ENCODE measurements around the gene CASTOR1.

Gene CASTOR1

DNA sequence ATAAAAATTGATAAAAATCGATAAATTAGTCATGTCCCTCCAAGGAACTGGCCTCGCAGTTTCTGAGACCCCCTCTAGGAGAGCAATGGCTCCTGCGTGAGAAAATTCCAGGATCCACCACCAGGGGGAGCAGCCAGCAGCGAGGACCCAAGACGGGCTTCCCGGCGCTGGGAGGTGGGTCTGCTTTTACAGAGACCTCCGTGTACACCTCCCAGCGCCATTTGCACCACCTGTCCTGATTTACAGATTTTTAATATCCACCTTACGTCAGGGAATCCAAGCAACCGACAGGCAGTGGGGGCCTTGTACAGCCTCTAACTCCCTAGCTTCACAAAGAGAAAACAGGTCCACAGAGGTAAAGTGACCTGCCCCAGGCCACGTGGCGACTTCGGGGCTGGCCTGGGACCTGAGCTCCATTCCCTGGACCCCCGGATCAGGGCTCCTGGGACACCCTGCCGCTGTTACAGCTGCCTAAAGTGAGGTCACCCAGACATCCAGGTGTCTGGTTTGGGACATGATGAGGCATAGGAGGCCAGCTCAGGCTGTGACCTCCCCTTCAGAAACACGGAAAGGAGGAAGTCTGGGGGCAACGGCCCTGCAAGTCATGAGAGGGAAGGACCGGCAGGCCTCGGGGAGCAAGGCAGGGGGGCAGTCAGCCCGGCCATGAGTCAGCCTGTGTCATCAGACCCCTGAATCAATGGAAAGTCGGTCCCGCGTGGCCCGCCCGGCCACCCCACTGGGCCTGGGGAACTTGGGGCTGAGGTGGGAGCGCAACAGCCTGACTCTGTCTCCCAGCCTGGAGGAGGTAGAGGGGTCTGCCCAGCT is 26.2 kb downstream of the CASTOR1 start:
- DNase-seq = peak; percentile 51

DNA sequence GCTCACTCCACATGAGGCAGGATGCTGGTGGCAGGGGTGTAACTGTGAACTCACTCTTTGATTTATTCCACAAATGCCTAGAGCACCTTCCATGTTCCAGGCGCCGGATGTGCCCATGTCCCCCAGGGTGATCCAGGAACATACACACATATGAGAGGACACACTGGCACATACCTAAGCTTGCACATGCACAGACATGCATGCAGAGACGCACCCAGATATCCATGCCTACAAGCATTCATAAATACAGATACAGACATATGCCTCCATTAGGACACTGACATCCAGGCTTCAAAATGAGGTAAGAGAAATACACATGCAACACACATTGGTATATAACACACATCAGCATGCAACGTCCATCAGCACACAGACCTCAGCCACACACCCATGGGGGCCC is 27.2 kb downstream of the CASTOR1 start:
- no peak for DNase-seq

- no peak for DNase-seq
Observed at GRCh38 chr22:30261134-30261533, 28.2 kb downstream of the CASTOR1 start.

GRCh38 chr22:30260682-30261081 is 28.6 kb downstream of the CASTOR1 start:
- no peak for DNase-seq

DNA sequence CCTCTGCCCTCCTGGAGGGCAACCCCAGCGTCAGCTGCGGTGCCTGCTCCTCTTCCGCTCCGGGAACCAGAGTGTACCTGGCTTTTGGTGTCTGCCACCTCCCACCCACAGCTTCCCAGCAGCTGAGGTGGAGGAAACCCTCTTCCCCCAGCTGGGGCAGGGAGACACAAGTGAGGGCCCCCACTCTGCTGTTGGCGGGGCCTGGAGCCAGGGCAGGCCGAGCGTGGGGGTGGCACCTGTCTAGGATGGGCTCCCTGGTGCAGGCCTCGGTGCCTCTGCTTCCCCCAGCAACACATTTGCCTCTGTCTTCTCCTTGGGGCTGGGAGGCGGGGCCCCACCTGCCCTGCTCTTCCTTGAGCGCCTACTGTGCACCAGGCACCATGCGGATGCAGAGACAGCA is 29.0 kb downstream of the CASTOR1 start:
- no peak for DNase-seq

GRCh38 chr22:30254314-30254713 is 35.0 kb downstream of the CASTOR1 start:
- DNase-seq = no peak

DNA sequence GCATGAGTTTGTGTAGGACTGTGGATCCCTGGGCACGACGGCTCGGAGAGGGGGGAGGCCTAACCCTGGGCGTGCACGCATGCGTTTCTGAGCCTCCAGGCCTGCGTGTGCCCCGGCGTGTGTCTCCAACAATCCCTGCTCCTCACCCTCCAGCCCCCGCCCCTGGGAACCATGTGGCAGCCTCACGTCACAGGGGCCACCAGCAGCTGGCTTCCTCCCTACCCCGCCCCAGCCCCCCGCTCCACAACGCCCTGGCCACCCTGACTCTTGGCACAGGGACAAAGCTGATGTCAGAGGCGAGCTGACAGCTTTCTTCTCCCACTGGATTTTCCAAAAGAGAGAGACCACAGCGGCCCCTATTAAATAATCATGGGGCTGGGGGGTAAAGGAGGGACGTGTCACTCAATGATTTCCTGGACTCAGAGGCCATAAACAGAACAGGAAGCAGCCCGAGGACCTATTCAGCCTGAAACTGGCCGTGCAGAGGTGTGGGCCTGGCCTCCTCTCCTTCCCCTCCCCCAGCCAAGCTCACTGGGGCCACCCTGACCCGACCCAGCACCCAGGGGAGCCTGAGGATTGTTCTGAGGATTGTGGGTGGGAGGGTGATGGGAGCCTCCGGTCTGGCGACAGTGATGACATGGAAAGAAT is 36.0 kb downstream of the CASTOR1 start:
- DNase-seq = peak; percentile 43

GRCh38 chr22:30252411-30253204 is 36.7 kb downstream of the CASTOR1 start:
- DNase-seq = no peak

DNA sequence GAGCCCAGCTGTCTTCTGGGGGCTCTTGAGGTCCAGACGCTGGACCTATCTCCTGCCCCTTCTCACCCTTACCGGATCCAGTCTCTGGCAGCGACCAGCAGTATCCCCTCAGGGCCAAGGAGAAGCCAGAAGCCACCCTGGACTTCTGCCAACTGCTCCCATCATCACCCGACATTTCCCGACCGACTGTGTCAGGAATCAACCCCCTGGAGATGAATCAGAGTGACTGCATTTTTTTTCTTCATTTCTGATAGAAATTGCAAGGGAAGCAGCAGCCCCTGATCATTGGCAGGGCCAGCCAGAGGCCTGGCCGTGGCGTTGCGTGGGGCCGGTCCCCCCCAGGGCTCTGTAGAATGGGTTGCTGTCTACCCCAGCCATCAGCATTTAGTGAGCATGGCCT is 37.6 kb downstream of the CASTOR1 start:
- peak; percentile 4 for DNase-seq

DNA sequence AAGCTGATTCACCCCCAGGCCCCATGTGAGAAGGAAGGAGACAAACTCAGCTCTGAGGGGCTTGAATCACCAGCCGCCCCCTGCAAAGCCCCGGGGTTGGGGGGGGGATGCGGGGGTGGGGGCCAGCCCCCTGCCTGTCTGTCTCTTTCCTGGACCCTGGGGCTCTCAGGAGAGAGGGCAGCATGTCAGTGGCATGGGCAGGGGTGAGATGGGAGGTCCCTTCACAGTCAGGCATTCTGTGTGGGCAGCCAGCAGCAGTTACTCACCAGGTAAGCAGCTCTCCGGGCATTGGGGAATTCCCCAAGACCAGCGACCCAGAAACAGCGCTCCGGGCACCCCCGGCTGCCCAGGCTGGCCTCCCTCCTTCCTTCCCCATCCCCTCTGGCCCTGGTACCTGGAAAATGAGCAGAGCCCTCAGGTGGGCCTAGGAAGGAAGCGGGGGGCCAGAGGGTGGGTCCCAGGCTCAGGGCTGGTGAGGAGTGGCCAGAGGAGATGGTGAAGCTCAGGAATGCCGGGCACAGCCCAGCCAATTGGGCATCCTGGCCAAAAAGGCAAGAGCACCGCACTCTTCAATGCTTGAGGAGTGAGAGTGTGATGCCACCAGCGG is 38.5 kb downstream of the CASTOR1 start:
- DNase-seq = no peak

GRCh38 chr22:30250039-30250565 is 39.2 kb downstream of the CASTOR1 start:
- no peak for DNase-seq

DNA sequence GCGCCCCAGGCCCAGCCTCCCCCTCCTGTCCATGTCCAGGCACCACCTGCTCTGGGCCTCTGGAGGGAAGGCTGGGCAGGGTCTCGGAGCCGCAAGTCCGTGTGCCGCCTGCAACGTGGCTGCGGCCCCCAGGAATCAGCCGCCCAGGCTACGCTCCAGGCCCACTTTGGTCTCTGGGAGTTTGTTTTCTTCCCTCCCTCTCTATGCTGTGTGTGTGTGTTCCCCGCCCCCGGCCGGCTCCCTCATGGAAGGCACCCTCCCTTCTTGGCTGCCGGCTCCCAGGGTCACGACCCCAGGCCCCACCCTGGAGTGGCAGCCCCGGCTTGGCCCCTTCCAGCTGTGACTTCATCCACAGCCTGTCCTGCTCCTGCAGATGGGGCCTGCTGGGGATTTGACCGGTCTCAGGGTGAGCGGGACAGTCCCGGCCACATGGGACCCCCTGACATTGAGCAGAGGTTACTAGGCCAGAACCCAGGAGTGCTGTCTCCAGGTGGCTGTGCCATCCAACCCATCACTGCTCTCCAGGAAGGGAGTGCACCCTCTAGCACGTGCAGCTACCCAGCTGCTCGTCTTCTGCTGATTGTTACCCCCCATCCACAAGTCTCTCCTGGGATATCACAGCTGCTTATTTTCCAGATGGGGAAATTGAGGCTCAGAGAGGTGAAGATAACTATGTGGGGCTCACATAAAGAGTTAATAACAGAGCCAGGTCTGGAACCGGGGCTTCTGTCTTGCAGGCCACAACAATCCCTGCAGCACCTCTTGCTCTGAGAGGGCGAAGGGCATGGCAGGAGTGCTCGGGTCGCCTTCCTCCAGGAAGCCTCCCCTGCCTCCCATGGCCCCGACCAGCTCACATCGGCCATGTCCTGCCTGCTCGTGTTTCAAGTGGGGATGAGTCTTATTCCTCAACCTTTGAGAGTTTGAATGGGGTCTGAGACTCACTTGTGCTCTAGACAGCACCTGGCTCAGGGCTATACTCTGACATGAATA is 40.0 kb downstream of the CASTOR1 start:
- DNase-seq = no peak

DNA sequence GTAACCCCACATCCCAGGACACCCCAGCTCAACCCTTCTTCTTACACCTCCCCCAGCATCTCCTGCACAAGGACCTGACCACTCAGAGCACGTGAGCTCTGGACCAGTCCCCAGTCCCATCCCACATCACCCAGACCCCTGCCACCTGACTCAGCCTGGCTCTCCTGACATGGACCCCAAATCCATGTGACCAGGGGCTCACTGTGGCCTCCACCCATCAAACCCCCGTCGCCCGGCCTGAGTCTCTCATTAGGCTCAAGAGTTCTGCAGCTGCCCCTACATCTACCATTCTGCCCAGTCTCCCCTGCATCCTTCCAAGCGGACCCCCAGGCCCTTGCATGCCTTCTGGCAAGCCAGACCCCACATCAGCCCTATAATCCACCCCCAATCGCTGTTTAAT is 40.8 kb downstream of the CASTOR1 start:
- no peak for DNase-seq

DNA sequence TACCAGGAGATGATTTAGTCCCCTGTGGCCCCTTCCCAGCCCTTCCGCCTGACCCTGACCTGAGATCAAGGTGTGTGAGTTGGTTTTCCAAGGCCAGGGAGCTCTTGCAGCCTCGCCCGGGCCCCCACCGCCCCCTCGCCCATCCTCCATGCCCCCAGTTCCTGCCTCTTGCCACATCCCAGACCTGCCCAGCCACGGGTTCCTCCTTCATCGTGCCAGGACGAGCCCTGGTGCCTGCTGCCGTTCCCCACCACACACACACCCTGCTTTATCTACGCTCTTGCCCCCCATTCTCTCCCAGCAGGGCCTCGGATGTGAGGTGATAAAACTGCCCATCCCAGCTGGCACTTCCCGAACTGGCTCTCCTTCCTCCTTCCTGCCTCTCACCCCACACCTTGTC is 41.3 kb downstream of the CASTOR1 start:
- DNase-seq = no peak

DNA sequence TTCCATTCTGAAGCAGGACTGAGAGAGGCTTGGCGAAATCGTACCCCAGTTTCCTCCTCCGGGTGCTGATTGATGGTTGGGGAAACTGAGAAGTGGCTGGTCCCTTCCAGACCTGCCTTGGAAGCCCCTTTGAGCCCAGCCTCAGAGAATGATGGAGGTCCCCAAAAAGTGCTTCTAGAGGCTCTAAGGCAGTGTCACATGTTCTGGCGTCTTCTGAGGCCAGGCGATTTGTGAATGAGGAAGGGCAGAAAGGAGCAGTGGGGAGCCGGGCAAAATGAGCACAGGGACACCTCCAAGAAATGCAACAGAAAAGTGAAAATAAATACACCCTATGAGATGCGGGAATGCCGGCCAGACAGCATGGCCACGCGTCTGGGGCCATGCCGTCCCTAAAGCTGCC is 41.7 kb downstream of the CASTOR1 start:
- DNase-seq = no peak

DNA sequence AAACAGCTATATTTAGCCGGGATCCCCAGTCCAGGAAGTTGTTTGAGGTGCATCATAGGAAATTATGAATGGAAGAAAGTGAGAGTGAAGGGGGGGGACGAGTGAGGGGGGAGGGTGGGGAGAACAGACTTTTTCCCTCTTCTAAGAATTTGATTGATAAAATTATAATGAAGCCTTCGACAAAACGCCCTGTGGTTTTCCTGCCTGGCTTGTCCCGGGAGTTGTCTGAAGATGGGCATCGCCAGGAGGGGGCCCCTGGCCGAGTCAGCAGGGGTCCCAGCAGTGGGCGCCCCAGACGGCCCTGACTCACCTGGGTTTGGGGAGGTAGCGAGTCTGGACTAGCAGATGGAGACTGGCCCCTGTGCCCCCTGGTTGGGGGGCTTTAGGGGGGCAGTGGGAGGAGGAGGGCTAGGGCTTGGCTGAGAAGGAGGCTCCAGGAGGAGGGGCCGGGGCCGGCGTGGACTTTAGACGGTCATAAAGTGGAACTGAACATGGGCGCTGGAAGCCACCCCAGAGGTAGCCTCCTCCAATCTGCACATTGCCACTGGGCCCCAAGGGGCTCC is 42.4 kb downstream of the CASTOR1 start:
- no peak for DNase-seq

- peak; percentile 5 for DNase-seq
Observed at GRCh38 chr22:30245985-30246813, 43.1 kb downstream of the CASTOR1 start, which contains the start of gene LIF. Gene LIF, minus strand, starts transcription at chr22:30246759. Its CDS starts 64 bp downstream, at chr22:30246695.

GRCh38 chr22:30245181-30245984 is 43.9 kb downstream of the CASTOR1 start:
- DNase-seq = no peak

DNA sequence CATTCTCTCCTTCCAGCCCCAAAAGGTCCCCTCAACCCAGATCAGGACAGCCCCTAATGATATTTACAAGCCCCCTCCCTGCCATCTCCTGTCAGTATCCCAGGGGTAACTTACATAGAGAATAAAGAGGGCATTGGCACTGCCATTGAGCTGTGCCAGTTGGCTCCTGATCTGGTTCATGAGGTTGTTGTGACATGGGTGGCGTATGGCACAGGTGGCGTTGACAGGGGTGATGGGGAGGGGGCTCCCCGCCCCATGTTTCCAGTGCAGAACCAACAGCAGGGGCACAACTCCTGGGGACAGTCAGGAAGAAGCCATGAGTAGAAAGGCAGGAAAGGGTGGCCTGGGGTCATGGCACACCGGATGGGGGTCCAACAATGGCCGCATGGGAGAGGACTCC is 44.7 kb downstream of the CASTOR1 start:
- no peak for DNase-seq

All from NCI-H1105 treated with DMSO at 0.1 percent for 48 hours (cell line).